Activated naive CD4-positive, alpha-beta T cell treated with anti-CD3 and anti-CD28 coated beads, Interleukin-2, amount 50 U/mL, for 16 hours (primary cell): ENCODE measurements around the gene CDC5L.
"Not testable (repeated sequence)": the region's sequence is repeated elsewhere in the genome, so short reads cannot be mapped to it uniquely, and the experiment has no call there.

Source experiments
- DNase-seq: peaks from one replicate; pipeline ENCODE4 v3.0.0-alpha.2; 2020

CDC5L gene

GRCh38 chr6:44422531-44422930 lies 35.0 kb downstream of the CDC5L start:
- DNase-seq = no peak

- DNase-seq = no peak
Measured at GRCh38 chr6:44423306-44423705, 35.8 kb downstream of the CDC5L start.

- no peak for DNase-seq
Measured at GRCh38 chr6:44425951-44426350, 38.4 kb downstream of the CDC5L start.

DNA sequence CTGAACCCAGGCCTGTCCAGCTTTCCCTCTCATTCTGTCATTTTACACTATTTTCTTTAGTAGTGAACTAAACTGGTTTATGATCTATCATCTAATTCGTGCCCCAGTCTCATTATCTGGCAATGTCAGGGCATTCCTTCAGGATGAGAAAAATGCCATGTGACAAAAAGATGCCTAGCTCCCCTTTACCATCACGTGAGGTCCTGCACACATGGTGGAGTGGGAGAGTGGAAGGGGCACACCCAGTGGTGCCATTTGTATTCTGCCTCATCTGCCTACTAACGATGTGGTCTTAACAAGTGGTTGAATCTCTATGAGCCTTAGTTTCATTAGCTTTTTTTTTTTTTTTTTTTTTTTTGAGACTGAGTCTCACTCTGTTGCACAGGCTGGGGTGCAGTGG lies 41.2 kb downstream of the CDC5L start:
- DNase-seq = no peak

GRCh38 chr6:44430326-44430725 lies 42.8 kb downstream of the CDC5L start:
- no peak for DNase-seq

- peak; percentile 43 for DNase-seq
Measured at GRCh38 chr6:44431118-44431725, 43.7 kb downstream of the CDC5L start.

- DNase-seq = no peak
Measured at GRCh38 chr6:44432227-44432626, 44.7 kb downstream of the CDC5L start.

GRCh38 chr6:44432726-44433125 lies 45.2 kb downstream of the CDC5L start:
- DNase-seq = no peak

DNA sequence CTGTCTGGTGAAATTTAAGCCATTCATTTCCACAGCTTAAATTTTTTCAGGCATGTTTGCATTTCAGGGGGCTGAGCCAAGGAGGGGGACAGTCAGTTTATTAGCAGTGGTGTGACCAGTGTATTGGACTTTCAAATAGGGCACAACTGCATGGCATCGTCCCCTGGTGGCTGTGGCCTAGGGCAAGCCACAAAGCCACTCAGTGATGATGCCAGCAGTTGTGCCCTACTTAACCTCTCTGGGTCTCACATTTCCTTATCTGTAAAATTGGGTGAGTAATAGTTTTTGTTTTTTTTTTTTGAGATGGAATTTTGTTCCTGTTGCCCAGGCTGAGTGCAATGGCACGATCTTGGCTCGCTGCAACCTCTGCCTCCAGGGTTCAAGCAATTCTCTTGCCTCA lies 48.0 kb downstream of the CDC5L start:
- no peak for DNase-seq

GRCh38 chr6:44438827-44439226 lies 51.3 kb downstream of the CDC5L start:
- DNase-seq = no peak

DNA sequence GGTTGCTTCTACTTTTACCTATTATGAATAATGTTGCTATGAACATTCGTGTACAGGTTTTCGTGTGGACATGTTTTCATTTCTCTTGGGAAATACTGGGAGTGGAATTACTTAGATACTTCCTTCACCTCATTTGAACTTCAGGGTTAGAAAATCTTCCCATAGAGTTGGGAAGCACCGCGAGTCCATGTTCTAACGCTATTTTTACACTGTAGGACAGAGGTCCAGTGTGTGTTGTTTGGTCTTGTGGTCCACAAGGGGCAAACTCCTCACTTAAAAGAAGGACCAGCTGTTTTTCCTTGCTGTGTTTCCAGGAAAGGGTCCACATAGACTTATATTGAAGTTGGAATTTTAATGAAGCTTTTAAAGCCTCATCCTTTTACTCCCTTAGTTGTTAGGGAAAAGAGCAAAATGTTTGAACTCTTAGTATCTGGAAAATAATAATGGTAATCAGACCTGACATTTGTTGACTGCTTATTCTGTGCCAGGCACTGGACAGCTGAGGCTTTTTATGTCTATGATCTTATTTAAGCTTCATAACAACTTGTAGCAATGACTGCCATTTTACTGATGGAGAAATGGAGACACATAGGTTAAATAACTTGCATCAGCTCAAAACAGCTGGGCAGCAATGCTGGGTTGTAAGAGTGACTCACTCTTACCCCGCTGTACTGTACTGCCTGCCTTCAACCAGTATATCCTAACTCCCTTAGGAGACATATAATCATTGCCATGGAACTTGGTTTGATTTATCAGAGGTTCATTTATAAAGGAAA lies 52.0 kb downstream of the CDC5L start:
- DNase-seq = no peak

DNA sequence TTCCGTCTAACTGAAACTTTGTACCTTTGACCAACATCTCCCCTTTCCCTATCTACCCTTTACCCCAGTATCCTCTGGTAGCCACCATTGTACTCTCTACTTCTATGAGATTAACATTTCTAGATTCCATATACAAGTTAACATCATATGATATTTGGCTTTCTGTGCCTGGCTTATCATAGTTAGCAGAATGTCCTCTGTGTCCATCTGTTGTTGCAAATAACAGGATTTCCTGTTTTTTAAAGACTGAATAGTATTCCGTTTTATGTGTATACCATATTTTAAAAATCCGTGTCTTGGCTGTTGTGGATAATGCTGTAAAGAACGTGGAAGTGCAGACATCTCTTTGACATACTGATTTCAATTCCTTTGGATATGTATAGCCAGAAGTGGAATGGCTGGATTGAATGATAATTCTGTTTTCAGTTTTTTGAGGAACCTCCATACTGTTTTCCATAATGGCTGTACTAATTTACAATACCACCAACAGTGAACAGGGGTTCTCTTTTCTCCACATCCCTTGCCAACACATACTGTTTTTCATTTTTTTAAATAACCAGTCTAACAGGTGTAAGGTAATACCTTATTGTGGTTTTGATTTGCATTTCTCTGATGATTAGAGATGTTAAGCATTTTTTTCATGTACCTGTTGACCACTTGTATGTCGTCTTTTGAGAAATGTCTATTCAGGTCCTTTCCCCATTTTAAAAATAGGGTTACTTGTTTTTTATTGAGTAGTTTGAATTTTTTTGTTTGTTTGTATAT lies 53.8 kb downstream of the CDC5L start:
- DNase-seq = no peak

DNA sequence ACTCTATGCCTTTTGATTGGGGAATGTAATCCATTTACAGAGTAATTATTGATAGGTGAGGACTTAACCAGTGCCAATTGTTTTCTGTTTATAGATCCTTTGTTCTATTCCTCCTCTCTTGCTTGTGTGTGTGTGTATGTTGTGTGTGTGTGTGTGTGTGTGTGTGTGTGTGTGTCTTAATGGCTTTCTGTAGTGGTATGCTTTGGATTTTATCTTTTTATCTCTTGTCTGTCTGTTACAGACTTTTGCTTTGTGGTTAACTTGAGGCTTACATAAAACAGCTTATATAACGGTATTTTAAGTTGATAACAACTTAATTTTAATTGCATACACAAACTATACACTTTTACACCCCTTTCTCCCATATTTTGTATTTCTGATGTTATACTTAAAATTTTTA lies 54.7 kb downstream of the CDC5L start:
- no peak for DNase-seq

- DNase-seq = no peak
Measured at GRCh38 chr6:44442833-44443444, 55.4 kb downstream of the CDC5L start.

DNA sequence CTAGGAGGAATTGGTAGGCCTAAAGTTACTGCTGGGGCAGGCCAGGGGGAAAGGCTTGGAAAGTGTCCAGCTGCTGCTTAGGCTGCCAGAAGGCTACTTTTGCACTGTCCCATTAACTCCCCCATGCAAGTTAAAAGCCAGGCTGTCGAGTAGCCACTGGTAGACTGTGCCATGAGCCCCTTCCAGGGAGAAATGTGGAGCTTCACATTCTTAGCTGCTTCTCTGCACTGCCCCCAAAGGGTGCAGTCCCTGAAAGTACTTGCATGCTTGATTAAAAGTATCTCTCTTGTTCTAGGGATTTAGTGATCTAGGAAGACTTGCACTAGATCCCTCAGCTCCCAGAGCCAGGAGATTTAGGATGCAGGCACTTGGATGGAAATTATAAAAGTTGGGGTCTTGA lies 57.3 kb downstream of the CDC5L start:
- DNase-seq = no peak

GRCh38 chr6:44446626-44447300 lies 59.3 kb downstream of the CDC5L start:
- no peak for DNase-seq

DNA sequence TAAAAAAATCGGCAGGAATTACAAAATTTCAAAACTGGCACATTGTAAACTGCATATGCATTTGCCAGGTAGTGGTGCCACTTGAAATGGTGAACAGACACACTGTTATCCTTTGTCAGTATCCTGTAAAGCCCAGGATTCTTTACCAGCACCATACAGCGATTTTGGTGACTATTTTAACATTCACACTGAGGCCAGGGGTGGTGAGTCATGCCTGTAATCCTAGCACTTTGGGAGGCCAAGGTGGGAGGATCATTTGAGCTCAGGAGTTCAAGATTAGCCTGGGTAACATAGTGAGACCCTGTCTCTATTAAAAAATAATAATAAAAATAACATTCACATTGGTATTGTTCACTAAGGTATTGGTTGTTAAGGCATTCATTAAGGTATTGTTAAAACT lies 61.7 kb downstream of the CDC5L start:
- DNase-seq = not testable (repeated sequence)

GRCh38 chr6:44451803-44452695 lies 64.5 kb downstream of the CDC5L start:
- no peak for DNase-seq

DNA sequence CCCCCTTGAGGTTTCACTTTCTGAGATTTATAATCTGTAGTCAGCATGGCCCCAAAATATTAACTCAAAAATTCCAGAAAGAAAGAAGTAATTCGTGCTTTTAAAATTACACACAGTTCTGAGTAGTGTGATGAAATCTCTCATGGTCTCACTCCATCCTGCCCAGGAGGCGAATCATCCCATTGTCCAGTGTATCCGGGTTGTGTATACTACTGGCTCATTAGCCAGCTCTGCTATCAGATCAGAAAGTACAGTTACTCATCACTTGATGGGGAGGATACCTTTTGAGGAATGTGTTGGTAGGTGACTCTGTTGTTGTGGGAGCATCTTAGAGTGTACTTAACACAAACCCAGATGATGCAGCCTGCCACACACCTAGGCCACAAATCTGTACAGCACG lies 65.2 kb downstream of the CDC5L start:
- no peak for DNase-seq

GRCh38 chr6:44453146-44453545 lies 65.6 kb downstream of the CDC5L start:
- no peak for DNase-seq

DNA sequence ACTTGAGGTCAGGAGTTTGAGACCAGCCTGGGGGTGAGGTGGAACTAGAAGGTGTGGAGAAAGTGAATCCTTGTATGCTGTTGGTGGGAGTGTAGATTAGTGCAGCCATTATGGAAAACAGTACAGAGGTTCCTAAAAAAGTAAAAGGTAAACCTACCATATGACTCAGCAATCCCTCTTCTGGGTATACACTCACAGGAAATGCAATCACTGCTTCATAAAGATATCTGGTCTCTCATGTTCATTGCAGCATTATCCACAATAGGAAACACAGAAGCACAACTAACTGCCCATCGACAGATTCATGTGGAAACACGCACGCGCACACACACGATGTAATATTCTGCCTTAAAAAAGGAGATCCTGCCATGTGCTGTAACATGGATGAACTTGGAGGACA lies 66.7 kb downstream of the CDC5L start:
- DNase-seq = no peak
